GM12891 (cell line): ENCODE data around the gene DLST.

Experiments used
- PAX5 ChIP-seq: IDR thresholded peaks from 2 replicates; pipeline ENCODE4 v1.6.1; 2011; ENCODE audit warnings: low read length, moderate library complexity, mild to moderate bottlenecking; ENCODE audit not compliant: insufficient read depth, severe bottlenecking
- POLR2A ChIP-seq: IDR thresholded peaks from 2 replicates; pipeline ENCODE4 v1.6.1; 2011; ENCODE audit warnings: low read depth, low read length, control low read depth
- POLR2AphosphoS5 ChIP-seq: IDR thresholded peaks from 2 replicates; pipeline ENCODE4 v1.6.1; 2011; ENCODE audit warnings: low read depth, low read length, control low read depth
- TAF1 ChIP-seq: IDR thresholded peaks from 2 replicates; pipeline ENCODE4 v1.6.1; 2011; ENCODE audit warnings: low read depth, low read length, control low read depth

- TF ChIP-seq POLR2A (peak; percentile 91), TAF1 (peak; percentile 57), POLR2AphosphoS5 (peak; percentile 92), PAX5 (no peak)
Measured at GRCh38 chr14:74881431-74882102, at the start of gene DLST.
